Vagina (tissue), 2 donors: ENCODE results near the gene STRADA. TPM values are rescaled to one million over a fixed set of nuclear protein-coding genes. Genes with fewer than 3 reads are reported as not detected.

ENCODE experiments used
- DNase-seq, 2 donors: peaks; one replicate each; pipeline ENCODE4 v3.0.0-alpha.2; 2017; ENCODE audit errors: extremely low spot score in 2 of 2
- H3K27ac ChIP-seq: fragments of 200-600 bp; sonication (generic); one replicate; pipeline ENCODE4 v1.5.1; 2019
- H3K27me3 ChIP-seq: fragments of 200-600 bp; sonication (generic); one replicate; pipeline ENCODE4 v1.5.1; 2019
- H3K36me3 ChIP-seq, 2 donors: fragments of 200-600 bp; sonication (generic); one replicate each; pipeline ENCODE4 v1.5.1; 2017 to 2019
- H3K4me1 ChIP-seq: fragments of 200-600 bp; sonication (generic); one replicate; pipeline ENCODE4 v1.5.1; 2019
- H3K4me3 ChIP-seq, 2 donors: fragments of 200-600 bp; sonication (generic); 1 replicate in 1 of 2; 2 replicates in 1 of 2; pipeline ENCODE4 v1.5.1; 2016 to 2019
- H3K9me3 ChIP-seq: fragments of 200-600 bp; sonication (generic); one replicate; pipeline ENCODE4 v1.5.1; 2019
- POLR2A ChIP-seq, 2 donors: fragments of 450-650 bp; IDR thresholded peaks; one replicate each; pipeline ENCODE4 v1.6.1; 2017; ENCODE audit warnings: antibody characterized with exemption in 2 of 2, mild to moderate bottlenecking in 2 of 2, moderate library complexity in 2 of 2
- POLR2AphosphoS5 ChIP-seq, 2 donors: sonication (generic); formaldehyde crosslinking; IDR thresholded peaks; one replicate each; pipeline ENCODE4 v1.9.0; 2017; ENCODE audit warnings: antibody characterized with exemption in 2 of 2, mild to moderate bottlenecking in 2 of 2, low read depth in 1 of 2; ENCODE audit not compliant: insufficient read depth in 1 of 2
- intact Hi-C: fragments of 100-400 bp; cut with DNase I; formaldehyde crosslinking; loops from one replicate; pipeline ENCODE4 v1.15.1; 2023
- total RNA-seq: library from RNA; depleted of rRNA; stranded (reverse); fragments of >200 nt; gene quantifications from one replicate; pipeline ENCODE4 v1.2.3, GENCODE V29; 2016
- TF ChIP-seq, protein P1 (sequence below), 3 experiments: fragments of 450-650 bp in 2 of 3; fragments of 200-600 bp in 1 of 3; sonication (generic) in 1 of 3; IDR thresholded peaks; one replicate each; pipeline ENCODE4 v1.5.1; 2017 to 2019; ENCODE audit warnings: antibody characterized with exemption in 3 of 3, mild to moderate bottlenecking in 2 of 3, moderate library complexity in 2 of 3

STRADA gene
- total RNA-seq, 1 donor from 2014 or later, result 19.4 TPM

DNA sequence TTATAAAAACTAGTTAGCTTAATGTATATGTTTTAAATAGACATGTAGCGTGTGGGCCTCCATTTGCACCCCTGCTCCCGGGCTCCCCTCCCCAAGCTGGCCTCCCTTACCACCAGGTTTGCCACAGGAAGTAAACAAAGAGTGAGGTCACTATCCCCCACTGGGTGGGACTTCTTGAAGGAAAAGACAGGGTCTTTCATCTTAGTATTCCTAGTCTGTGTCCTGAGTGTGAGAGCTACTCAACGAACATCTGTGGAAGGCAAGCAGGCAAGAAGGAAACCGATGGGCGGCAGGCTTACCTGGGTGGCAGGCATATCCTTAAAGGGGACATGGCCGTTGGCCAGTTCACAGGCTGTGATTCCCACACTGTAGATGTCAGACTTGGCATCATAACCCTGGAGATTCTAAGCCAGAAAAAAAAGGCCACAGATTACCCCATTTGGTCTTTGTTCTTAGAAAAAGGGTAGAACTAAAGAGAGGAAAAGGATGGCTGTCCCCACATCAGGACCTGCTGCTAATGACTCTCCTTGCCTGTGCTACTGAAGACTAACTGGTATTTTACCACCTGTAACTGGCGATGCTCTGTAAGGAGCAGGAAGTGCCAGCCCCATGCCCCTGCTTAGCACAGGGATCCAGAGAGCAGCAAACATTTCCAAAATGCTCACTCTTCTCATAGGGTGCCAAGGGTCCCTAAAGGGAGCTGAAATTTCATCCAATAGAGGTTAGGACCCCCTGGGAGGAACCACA lies 35.1 kb downstream of the STRADA start:
- peaks cover 5% of the 10 kb centered on the region for H3K4me1 ChIP-seq
- no peak overlapping the region for H3K27ac ChIP-seq
- TF ChIP-seq POLR2AphosphoS5 (IDR thresholded peaks at IDR 0.05; ENCODE audit: insufficient read depth in 1 of 2, low read depth in 1 of 2), result no peak
- TF ChIP-seq POLR2A (IDR thresholded peaks at IDR 0.05), result no peak
- TF ChIP-seq, protein P1, sequence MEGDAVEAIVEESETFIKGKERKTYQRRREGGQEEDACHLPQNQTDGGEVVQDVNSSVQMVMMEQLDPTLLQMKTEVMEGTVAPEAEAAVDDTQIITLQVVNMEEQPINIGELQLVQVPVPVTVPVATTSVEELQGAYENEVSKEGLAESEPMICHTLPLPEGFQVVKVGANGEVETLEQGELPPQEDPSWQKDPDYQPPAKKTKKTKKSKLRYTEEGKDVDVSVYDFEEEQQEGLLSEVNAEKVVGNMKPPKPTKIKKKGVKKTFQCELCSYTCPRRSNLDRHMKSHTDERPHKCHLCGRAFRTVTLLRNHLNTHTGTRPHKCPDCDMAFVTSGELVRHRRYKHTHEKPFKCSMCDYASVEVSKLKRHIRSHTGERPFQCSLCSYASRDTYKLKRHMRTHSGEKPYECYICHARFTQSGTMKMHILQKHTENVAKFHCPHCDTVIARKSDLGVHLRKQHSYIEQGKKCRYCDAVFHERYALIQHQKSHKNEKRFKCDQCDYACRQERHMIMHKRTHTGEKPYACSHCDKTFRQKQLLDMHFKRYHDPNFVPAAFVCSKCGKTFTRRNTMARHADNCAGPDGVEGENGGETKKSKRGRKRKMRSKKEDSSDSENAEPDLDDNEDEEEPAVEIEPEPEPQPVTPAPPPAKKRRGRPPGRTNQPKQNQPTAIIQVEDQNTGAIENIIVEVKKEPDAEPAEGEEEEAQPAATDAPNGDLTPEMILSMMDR (IDR thresholded peaks at IDR 0.05), result no peak
- intact Hi-C loops, result no loop called here
- no peak for DNase-seq
- H3K9me3 ChIP-seq, result no peaks in the 10 kb centered on the region
- no peaks in the 10 kb centered on the region for H3K27me3 ChIP-seq
- peaks cover 4 to 43% of the 10 kb centered on the region in 2 donors for H3K36me3 ChIP-seq
- H3K4me3 ChIP-seq, result no peak overlapping the region

DNA sequence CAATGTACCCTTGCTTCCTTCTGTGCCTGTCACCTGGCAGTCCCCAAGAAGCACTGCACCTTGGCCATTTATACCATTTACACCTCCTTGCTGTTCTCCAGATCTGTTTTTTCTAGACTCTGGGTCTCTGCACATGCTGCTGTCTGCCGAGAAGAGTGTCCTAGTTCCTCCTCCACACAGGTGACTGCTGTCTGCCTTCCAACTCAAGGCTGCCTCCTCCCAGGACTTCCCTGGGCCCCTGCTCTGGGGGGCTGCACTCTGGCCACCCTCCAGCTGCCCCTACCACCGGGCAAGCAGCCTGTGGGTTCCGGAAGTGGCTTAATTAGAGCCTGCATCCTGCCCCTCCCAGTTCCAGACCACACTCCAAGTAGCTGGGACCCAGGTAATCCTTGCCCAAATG lies 35.9 kb downstream of the STRADA start:
- H3K4me1 ChIP-seq, result peaks cover 14% of the 10 kb centered on the region
- H3K36me3 ChIP-seq, result peaks cover 4 to 34% of the 10 kb centered on the region in 2 donors
- TF ChIP-seq POLR2AphosphoS5 (IDR thresholded peaks at IDR 0.05; ENCODE audit: insufficient read depth in 1 of 2, low read depth in 1 of 2) (no peak), POLR2A (IDR thresholded peaks at IDR 0.05) (no peak)
- TF ChIP-seq, protein P1 (IDR thresholded peaks at IDR 0.05), result no peak
- no peaks in the 10 kb centered on the region for H3K27me3 ChIP-seq
- no peaks in the 10 kb centered on the region for H3K9me3 ChIP-seq
- no peak for DNase-seq
- H3K27ac ChIP-seq, result no peak overlapping the region
- H3K4me3 ChIP-seq, result no peak overlapping the region
- intact Hi-C loops, result no loop called here

DNA sequence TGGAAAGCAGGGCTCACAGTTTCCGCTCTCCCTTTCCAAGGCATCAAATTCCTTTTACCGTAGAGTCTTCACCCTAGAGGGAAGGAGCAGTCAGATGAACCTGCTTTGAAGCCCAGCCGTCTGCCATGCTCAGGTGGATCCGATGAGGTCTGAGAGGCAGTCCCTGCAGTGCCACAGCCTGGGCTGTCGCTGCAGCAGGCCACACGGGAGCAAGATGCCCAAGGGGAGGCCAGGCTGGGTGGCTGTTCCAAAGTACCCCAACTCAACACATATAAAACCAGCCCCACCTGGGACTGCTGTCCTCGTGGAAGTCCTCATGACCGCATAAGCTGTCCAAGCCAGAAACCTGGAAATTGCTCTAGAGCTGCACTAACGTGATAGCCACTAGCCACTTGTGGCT lies 36.8 kb downstream of the STRADA start:
- TF ChIP-seq, protein P1 (IDR thresholded peaks at IDR 0.05), result no peak
- TF ChIP-seq POLR2AphosphoS5 (IDR thresholded peaks at IDR 0.05; ENCODE audit: insufficient read depth in 1 of 2, low read depth in 1 of 2), result no peak
- no peak for TF ChIP-seq POLR2A (IDR thresholded peaks at IDR 0.05)
- intact Hi-C loops, result no loop called here
- H3K36me3 ChIP-seq, result peaks cover 4 to 26% of the 10 kb centered on the region in 2 donors

DNA sequence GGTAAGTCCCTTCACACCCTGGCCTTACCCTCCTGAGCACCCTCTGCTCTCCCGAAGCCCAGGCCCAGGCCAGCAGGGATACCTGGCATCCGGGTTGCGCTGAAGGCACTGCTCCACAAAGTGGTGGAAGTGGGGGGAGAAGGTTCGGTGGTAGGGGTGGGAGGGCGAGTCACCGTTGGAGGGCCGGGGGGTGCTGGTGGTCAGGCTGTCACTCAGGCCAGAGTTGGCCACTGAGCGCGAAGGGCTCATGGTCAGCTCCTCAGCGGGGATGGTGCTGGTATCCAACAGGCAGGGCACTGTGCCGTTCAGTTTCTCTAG lies 37.4 kb downstream of the STRADA start:
- no peak overlapping the region for H3K4me3 ChIP-seq
- no peak overlapping the region for H3K27ac ChIP-seq
- TF ChIP-seq, protein P1 (IDR thresholded peaks at IDR 0.05), result no peak
- TF ChIP-seq POLR2A (IDR thresholded peaks at IDR 0.05) (no peak), POLR2AphosphoS5 (IDR thresholded peaks at IDR 0.05; ENCODE audit: insufficient read depth in 1 of 2, low read depth in 1 of 2) (no peak)
- H3K27me3 ChIP-seq, result no peaks in the 10 kb centered on the region
- no peaks in the 10 kb centered on the region for H3K9me3 ChIP-seq
- intact Hi-C loops, result no loop called here
- peaks cover 17% of the 10 kb centered on the region for H3K4me1 ChIP-seq
- peaks cover 4 to 22% of the 10 kb centered on the region in 2 donors for H3K36me3 ChIP-seq
- no peak for DNase-seq

More for the DNA sequence above, 36.8 kb downstream of the STRADA start:
- no peaks in the 10 kb centered on the region for H3K27me3 ChIP-seq
- no peak overlapping the region for H3K4me3 ChIP-seq
- no peaks in the 10 kb centered on the region for H3K9me3 ChIP-seq
- H3K27ac ChIP-seq, result no peak overlapping the region
- H3K4me1 ChIP-seq, result peaks cover 14% of the 10 kb centered on the region
- no peak for DNase-seq

DNA sequence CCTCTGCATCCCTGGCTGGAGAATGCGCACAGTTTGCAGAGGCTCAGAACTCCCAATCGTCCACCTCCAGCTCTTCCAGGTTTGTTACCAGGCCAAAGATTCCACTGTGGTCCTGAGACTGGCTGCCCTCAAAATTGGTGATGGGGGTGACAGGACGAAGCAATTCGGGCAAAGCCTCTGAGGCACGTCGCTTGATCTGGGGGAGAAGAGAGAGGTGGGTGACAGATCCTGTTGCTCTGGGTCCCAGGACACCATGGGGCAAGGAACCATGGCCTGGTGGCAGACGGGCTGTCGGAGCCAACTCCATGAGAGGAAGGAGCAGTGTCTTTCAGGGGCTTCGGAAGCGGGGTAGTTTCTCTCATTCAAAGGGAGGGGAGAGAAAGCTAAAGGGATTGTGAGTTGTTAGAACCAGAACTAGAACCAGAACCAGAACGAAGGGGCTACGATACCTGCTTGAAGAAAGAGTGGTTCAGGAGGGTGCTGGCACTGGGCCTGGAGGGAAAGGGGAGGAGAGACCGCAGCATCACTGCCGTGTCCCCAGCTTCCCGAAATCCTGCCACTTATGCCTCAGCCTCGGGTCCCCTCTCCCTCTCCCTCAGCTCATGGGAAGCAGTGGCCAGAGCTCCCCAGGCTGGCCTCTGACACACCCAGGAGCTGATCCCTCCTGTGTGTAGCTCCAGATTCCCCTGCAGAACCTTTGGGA lies 37.9 kb downstream of the STRADA start:
- peaks cover 22% of the 10 kb centered on the region for H3K4me1 ChIP-seq
- no peak for DNase-seq
- intact Hi-C loops, result no loop called here
- no peaks in the 10 kb centered on the region for H3K9me3 ChIP-seq
- TF ChIP-seq POLR2AphosphoS5 (IDR thresholded peaks at IDR 0.05; ENCODE audit: insufficient read depth in 1 of 2, low read depth in 1 of 2) (no peak), POLR2A (IDR thresholded peaks at IDR 0.05) (no peak)
- TF ChIP-seq, protein P1 (IDR thresholded peaks at IDR 0.05), result no peak
- peaks cover 2 to 17% of the 10 kb centered on the region in 2 donors for H3K36me3 ChIP-seq
- no peak overlapping the region for H3K4me3 ChIP-seq
- no peaks in the 10 kb centered on the region for H3K27me3 ChIP-seq
- H3K27ac ChIP-seq, result no peak overlapping the region
